Liver (tissue), 3 donors: ENCODE results near the gene ANTXR1.

Source experiments
- NR2F2 ChIP-seq: IDR thresholded peaks from 2 replicates; pipeline ENCODE4 v1.6.1; 2016; ENCODE audit warnings: antibody characterized with exemption
- TAF1 ChIP-seq: conservative IDR thresholded peaks from 2 replicates; pipeline ENCODE4 v1.6.1; 2016; ENCODE audit warnings: antibody characterized with exemption, mild to moderate bottlenecking
- TF ChIP-seq, protein P1 (sequence below): IDR thresholded peaks from 2 replicates; pipeline ENCODE4 v1.6.1; 2016; ENCODE audit warnings: antibody characterized with exemption, mild to moderate bottlenecking
- TF ChIP-seq, protein P2 (sequence below): fragments of 150-350 bp; IDR thresholded peaks from 2 replicates; pipeline ENCODE4 v1.5.1; 2017; ENCODE audit warnings: improper control_type of control experiment, low read depth, low read length; ENCODE audit not compliant: missing input control
- TF ChIP-seq, protein P3 (sequence below): IDR thresholded peaks from 2 replicates; pipeline ENCODE4 v1.6.1; 2016; ENCODE audit warnings: antibody characterized with exemption
- donor health status: healthy.
- donor health status: healthy.

DNA sequence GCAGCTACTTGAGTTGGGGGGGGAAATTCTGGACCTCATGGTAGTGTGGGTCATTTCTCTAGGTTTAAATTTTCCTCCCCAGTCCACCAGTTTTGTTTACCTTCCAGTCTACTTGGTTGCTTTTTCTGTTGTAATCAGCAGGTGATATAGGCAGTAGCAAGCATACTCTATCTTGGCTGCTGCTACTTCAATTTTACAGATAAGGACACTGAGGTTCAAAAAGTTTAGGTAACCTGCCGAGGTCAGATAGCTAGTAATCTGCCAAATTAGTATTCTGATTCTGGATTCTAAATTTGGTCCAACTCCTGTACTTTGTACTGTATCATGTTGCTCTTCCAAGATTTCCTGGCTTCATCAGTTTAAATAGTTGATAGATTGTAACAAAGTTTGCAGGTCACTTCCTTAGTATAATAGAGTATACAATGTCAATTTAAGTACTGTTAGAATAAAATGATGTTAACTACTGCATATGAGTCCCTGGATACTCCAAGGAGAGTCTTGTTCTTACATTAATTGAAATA lies 34.7 kb downstream of the ANTXR1 start:
- TF ChIP-seq TAF1 (no peak), NR2F2 (no peak)
- TF ChIP-seq, protein P1, sequence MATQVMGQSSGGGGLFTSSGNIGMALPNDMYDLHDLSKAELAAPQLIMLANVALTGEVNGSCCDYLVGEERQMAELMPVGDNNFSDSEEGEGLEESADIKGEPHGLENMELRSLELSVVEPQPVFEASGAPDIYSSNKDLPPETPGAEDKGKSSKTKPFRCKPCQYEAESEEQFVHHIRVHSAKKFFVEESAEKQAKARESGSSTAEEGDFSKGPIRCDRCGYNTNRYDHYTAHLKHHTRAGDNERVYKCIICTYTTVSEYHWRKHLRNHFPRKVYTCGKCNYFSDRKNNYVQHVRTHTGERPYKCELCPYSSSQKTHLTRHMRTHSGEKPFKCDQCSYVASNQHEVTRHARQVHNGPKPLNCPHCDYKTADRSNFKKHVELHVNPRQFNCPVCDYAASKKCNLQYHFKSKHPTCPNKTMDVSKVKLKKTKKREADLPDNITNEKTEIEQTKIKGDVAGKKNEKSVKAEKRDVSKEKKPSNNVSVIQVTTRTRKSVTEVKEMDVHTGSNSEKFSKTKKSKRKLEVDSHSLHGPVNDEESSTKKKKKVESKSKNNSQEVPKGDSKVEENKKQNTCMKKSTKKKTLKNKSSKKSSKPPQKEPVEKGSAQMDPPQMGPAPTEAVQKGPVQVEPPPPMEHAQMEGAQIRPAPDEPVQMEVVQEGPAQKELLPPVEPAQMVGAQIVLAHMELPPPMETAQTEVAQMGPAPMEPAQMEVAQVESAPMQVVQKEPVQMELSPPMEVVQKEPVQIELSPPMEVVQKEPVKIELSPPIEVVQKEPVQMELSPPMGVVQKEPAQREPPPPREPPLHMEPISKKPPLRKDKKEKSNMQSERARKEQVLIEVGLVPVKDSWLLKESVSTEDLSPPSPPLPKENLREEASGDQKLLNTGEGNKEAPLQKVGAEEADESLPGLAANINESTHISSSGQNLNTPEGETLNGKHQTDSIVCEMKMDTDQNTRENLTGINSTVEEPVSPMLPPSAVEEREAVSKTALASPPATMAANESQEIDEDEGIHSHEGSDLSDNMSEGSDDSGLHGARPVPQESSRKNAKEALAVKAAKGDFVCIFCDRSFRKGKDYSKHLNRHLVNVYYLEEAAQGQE = no peak
- TF ChIP-seq, protein P2, sequence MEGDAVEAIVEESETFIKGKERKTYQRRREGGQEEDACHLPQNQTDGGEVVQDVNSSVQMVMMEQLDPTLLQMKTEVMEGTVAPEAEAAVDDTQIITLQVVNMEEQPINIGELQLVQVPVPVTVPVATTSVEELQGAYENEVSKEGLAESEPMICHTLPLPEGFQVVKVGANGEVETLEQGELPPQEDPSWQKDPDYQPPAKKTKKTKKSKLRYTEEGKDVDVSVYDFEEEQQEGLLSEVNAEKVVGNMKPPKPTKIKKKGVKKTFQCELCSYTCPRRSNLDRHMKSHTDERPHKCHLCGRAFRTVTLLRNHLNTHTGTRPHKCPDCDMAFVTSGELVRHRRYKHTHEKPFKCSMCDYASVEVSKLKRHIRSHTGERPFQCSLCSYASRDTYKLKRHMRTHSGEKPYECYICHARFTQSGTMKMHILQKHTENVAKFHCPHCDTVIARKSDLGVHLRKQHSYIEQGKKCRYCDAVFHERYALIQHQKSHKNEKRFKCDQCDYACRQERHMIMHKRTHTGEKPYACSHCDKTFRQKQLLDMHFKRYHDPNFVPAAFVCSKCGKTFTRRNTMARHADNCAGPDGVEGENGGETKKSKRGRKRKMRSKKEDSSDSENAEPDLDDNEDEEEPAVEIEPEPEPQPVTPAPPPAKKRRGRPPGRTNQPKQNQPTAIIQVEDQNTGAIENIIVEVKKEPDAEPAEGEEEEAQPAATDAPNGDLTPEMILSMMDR = no peak
- TF ChIP-seq, protein P3, sequence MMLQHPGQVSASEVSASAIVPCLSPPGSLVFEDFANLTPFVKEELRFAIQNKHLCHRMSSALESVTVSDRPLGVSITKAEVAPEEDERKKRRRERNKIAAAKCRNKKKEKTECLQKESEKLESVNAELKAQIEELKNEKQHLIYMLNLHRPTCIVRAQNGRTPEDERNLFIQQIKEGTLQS = no peak
